Mesendoderm (in vitro differentiated cells): Measurements from ENCODE around the gene CLEC17A.
"Not testable (repeated sequence)": the region's sequence is repeated elsewhere in the genome, so short reads cannot be mapped to it uniquely, and the experiment has no call there.

ENCODE experiments used
- DNase-seq: peaks from one replicate; pipeline ENCODE4 v3.0.0; 2013
- H2AK5ac ChIP-seq: 2 replicates; pipeline ENCODE4 v1.6.1; 2013; ENCODE audit warnings: low read length, inconsistent platforms
- H2BK120ac ChIP-seq: 2 replicates; pipeline ENCODE4 v1.6.1; 2013; ENCODE audit warnings: low read depth, mild to moderate bottlenecking, low read length, moderate library complexity, mixed read lengths
- H2BK15ac ChIP-seq: replicated peaks from 2 replicates; pipeline ENCODE4 v1.6.1; 2013; ENCODE audit warnings: low read depth, mild to moderate bottlenecking, moderate library complexity
- H2BK5ac ChIP-seq: 2 replicates; pipeline ENCODE4 v1.6.1; 2013; ENCODE audit warnings: low read length, inconsistent platforms
- H3K18ac ChIP-seq: 2 replicates; pipeline ENCODE4 v1.6.1; 2013; ENCODE audit warnings: mild to moderate bottlenecking, low read length, mixed read lengths
- H3K23ac ChIP-seq: one replicate; pipeline ENCODE4 v1.6.1; 2013; ENCODE audit warnings: low read length
- H3K27ac ChIP-seq: 2 replicates; pipeline ENCODE4 v1.5.1; 2013; ENCODE audit warnings: low read depth, mild to moderate bottlenecking, inconsistent platforms, low read length, moderate library complexity
- H3K27me3 ChIP-seq: 2 replicates; pipeline ENCODE4 v1.6.1; 2013; ENCODE audit warnings: low read length, control low read depth, mild to moderate bottlenecking, inconsistent platforms; ENCODE audit not compliant: insufficient read depth, poor library complexity
- H3K36me3 ChIP-seq: 2 replicates; pipeline ENCODE4 v1.6.1; 2013; ENCODE audit warnings: low read length, inconsistent platforms; ENCODE audit not compliant: control insufficient read depth, insufficient read depth
- H3K4ac ChIP-seq: one replicate; pipeline ENCODE4 v1.6.1; 2013; ENCODE audit warnings: low read depth, mild to moderate bottlenecking, low read length, moderate library complexity
- H3K4me1 ChIP-seq: 2 replicates; pipeline ENCODE4 v1.6.1; 2013; ENCODE audit warnings: low read depth, low read length, inconsistent platforms; ENCODE audit not compliant: control insufficient read depth
- H3K4me2 ChIP-seq: 2 replicates; pipeline ENCODE4 v1.6.1; 2013; ENCODE audit warnings: low read length
- H3K4me3 ChIP-seq: 2 replicates; pipeline ENCODE4 v1.5.1; 2013; ENCODE audit warnings: mild to moderate bottlenecking, low read length
- H3K56ac ChIP-seq: one replicate; pipeline ENCODE4 v1.6.1; 2013; ENCODE audit warnings: low read length
- H3K79me1 ChIP-seq: 2 replicates; pipeline ENCODE4 v1.6.1; 2013; ENCODE audit warnings: low read length, inconsistent platforms
- H3K79me2 ChIP-seq: 2 replicates; pipeline ENCODE4 v1.6.1; 2013; ENCODE audit warnings: mild to moderate bottlenecking, low read length; ENCODE audit not compliant: control insufficient read depth, insufficient read depth
- H3K9ac ChIP-seq: 2 replicates; pipeline ENCODE4 v1.6.1; 2013; ENCODE audit warnings: low read length, inconsistent platforms
- H4K5ac ChIP-seq: one replicate; pipeline ENCODE4 v1.6.1; 2013; ENCODE audit warnings: low read length
- H4K8ac ChIP-seq: one replicate; pipeline ENCODE4 v1.6.1; 2013; ENCODE audit warnings: low read depth, mild to moderate bottlenecking, control low read depth, low read length, moderate library complexity
- WGBS: extraction: QIAGEN DNeasy Blood & Tissue Kit; methylation state at CpG from one replicate; pipeline ENCODE4 v1.1.7; 2013; ENCODE audit warnings: low lambda C conversion rate, missing lambda C conversion rate; ENCODE audit not compliant: insufficient coverage; ENCODE audit errors: extremely low coverage; 5-methylcytosine and 5-hydroxymethylcytosine counted together

CLEC17A gene

GRCh38 chr19:14551134-14552005, 31.5 kb upstream of the CLEC17A start:
- not testable (repeated sequence) for H3K27me3 ChIP-seq, H3K79me2 ChIP-seq, H2BK5ac ChIP-seq, H3K4me1 ChIP-seq, H3K4me2 ChIP-seq, H3K27ac ChIP-seq, H3K23ac ChIP-seq, H3K4ac ChIP-seq, H2BK15ac ChIP-seq, H2BK120ac ChIP-seq, H3K79me1 ChIP-seq, H2AK5ac ChIP-seq, H4K5ac ChIP-seq, H4K8ac ChIP-seq, H3K36me3 ChIP-seq, H3K18ac ChIP-seq, H3K4me3 ChIP-seq, H3K56ac ChIP-seq
- peak overlapping the region; percentile 29 for H3K9ac ChIP-seq
- WGBS, result no CpG with 5 or more reads among the region's 12 CpGs
- DNase-seq, result peak; percentile 90

- H2BK5ac ChIP-seq, H3K27me3 ChIP-seq, H2BK120ac ChIP-seq, H3K4me2 ChIP-seq, H3K79me1 ChIP-seq, H3K56ac ChIP-seq, DNase-seq, H3K9ac ChIP-seq, H3K18ac ChIP-seq, H3K36me3 ChIP-seq, H4K8ac ChIP-seq, H2AK5ac ChIP-seq, H3K27ac ChIP-seq, H4K5ac ChIP-seq, H3K4me1 ChIP-seq, H3K79me2 ChIP-seq, H3K4ac ChIP-seq, H2BK15ac ChIP-seq, H3K23ac ChIP-seq, H3K4me3 ChIP-seq: not testable (repeated sequence)
- no CpG with 5 or more reads among the region's 8 CpGs for WGBS
Observed at GRCh38 chr19:14552006-14552360, 30.9 kb upstream of the CLEC17A start.

- no peaks in the 10 kb centered on the region for H3K4me1 ChIP-seq
Observed at GRCh38 chr19:14553042-14553938, 29.6 kb upstream of the CLEC17A start.

DNA sequence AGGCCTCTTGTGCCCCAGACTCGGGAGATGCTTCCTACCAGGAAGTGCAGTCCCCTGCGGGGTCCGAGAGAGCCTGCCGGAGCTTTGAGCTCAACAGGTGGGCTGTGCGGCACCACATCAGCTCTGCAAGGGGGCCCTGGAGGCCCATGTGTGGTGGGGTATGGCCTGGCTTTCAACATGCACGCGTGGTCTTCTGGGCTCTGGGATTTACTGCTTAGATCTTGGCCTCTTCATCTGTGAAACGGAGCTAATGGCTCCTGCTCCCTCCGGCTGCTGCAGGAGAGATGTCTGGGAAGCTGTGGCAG, 29.0 kb upstream of the CLEC17A start:
- Histone ChIP-seq H3K4me2 (no peak overlapping the region), H2BK5ac (no peak overlapping the region), H3K4ac (no peak overlapping the region), H3K4me1 (peaks cover 2% of the 10 kb centered on the region), H2BK15ac (no peak overlapping the region), H3K27me3 (no peaks in the 10 kb centered on the region), H3K56ac (no peak overlapping the region), H3K4me3 (no peak overlapping the region), H2AK5ac (no peak overlapping the region), H3K18ac (no peak overlapping the region), H4K5ac (no peak overlapping the region), H2BK120ac (no peak overlapping the region), H4K8ac (no peak overlapping the region), H3K79me2 (peaks cover 2% of the 10 kb centered on the region), H3K36me3 (no peaks in the 10 kb centered on the region), H3K23ac (no peak overlapping the region), H3K27ac (no peak overlapping the region), H3K9ac (no peak overlapping the region), H3K79me1 (peaks cover 12% of the 10 kb centered on the region)
- no CpG with 5 or more reads among the region's 9 CpGs for WGBS
- no peak for DNase-seq

More at GRCh38 chr19:14553042-14553938, 29.6 kb upstream of the CLEC17A start:
- Histone ChIP-seq H3K18ac (no peak overlapping the region), H3K9ac (no peak overlapping the region), H2BK120ac (no peak overlapping the region), H3K4ac (no peak overlapping the region), H3K4me2 (no peak overlapping the region), H3K23ac (no peak overlapping the region), H4K8ac (no peak overlapping the region), H3K27me3 (no peaks in the 10 kb centered on the region), H2BK5ac (no peak overlapping the region), H2BK15ac (no peak overlapping the region), H4K5ac (no peak overlapping the region), H2AK5ac (no peak overlapping the region), H3K79me1 (peaks cover 8% of the 10 kb centered on the region), H3K4me3 (no peak overlapping the region), H3K79me2 (no peaks in the 10 kb centered on the region), H3K27ac (no peak overlapping the region), H3K56ac (no peak overlapping the region), H3K36me3 (no peaks in the 10 kb centered on the region)
- DNase-seq, result no peak
- WGBS, result no CpG with 5 or more reads among the region's 35 CpGs

DNA sequence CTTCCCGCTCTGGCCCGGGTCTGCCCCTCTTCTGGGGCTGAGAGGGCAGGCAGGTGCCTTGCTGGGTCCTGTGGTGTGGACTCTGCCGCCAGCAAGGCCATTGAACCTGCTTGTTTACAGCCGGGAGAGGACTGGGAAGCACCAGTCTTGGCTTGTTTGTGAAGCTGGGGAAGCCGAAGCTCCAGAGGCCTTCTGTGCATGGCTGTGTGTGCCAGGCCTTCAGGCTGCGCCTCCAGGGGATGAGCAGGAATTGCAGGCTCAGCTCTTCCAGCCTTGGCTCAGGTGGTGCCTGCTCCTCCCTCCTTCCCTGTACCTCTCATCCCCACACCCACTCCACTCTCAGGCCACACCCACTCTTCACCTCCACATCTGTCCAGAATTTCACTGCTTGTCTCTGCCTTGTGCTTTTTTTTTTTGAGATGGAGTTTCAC, 28.5 kb upstream of the CLEC17A start:
- WGBS, result no CpG with 5 or more reads among the region's 6 CpGs
- no peak overlapping the region for H3K23ac ChIP-seq

More for the DNA sequence above, 28.5 kb upstream of the CLEC17A start:
- no peak overlapping the region for H2AK5ac ChIP-seq
- peaks cover 2% of the 10 kb centered on the region for H3K79me2 ChIP-seq
- H2BK5ac ChIP-seq, result no peak overlapping the region
- no peak overlapping the region for H2BK15ac ChIP-seq
- no peak overlapping the region for H3K4ac ChIP-seq
- no peak overlapping the region for H4K5ac ChIP-seq
- no peak overlapping the region for H3K4me2 ChIP-seq
- H3K56ac ChIP-seq, result no peak overlapping the region
- no peak overlapping the region for H3K27ac ChIP-seq
- no peak overlapping the region for H4K8ac ChIP-seq
- no peak overlapping the region for H2BK120ac ChIP-seq
- H3K4me3 ChIP-seq, result no peak overlapping the region
- no peak overlapping the region for H3K18ac ChIP-seq
- DNase-seq, result peak; percentile 51
- H3K79me1 ChIP-seq, result peaks cover 12% of the 10 kb centered on the region
- H3K9ac ChIP-seq, result no peak overlapping the region
- peaks cover 2% of the 10 kb centered on the region for H3K4me1 ChIP-seq
- no peaks in the 10 kb centered on the region for H3K27me3 ChIP-seq
- no peaks in the 10 kb centered on the region for H3K36me3 ChIP-seq
